ENCODE measurements around the gene GPR176. TPM values are rescaled to one million over a fixed set of nuclear protein-coding genes. Genes with fewer than 3 reads are reported as not detected.

GPR176 gene
- total RNA-seq, 2 donors from 2014 or later: 2.9 to 4.8 TPM

DNA sequence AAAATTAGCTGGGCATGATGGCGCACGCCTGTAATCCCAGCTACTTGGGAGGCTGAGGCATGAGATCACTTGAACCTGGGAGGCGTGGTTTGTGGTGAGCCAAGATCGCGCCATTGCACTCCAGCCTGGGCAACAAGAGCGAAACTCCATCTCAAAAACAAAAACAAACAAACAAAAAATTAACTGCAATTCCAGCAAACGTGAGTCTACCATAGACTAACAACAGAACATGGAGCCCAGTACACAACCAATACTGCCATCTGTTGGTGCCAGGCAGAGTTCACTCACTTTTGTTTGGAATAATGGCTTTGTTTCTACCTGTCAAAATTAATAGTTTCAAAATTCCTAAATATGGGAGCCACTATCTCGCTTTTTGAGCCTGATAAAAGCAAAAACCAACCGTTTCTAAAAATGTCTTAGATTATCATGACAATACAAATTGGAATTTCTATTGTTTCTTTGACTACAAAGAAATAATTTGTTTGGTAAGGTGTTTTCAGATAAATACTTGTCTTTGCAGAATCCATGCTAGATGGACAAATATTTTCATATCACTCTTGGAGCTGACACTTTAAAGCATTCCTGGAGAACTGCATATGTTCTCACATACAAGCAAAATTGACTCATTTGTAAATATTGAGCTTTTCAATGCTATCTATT is 45.0 kb downstream of the GPR176 start:
- intact Hi-C loops (cut with DNase I): loop anchor here (5.0 to 10.0 kb wide), 3 partner anchors 80 to 190 kb away; no protein-coding TSS in a partner anchor
- DNase-seq: no peak
- ATAC-seq: no peak

DNA sequence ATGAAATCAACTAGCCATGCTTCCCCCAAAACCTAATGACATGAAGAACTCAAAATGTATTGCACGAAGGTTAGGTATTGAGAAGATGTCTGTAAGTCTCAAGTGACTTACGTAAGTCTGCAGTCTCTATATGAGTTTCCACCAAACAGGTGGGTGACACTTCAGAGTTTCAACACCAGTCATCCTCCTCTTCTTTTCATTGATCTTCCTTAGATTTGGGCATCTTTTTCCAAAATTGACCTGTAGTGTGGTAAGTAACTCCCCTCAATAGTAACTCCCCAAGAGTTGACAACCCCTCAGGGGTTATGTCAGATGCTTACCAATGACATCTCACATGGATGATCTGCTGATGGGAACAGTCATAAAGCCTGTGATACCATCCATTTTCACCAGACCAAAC is 46.1 kb downstream of the GPR176 start:
- ATAC-seq (no peak), DNase-seq (no peak)
- intact Hi-C loops (cut with DNase I): loop anchor here (10.0 kb wide), 2 partner anchors 79 to 189 kb away; no protein-coding TSS in a partner anchor

DNA sequence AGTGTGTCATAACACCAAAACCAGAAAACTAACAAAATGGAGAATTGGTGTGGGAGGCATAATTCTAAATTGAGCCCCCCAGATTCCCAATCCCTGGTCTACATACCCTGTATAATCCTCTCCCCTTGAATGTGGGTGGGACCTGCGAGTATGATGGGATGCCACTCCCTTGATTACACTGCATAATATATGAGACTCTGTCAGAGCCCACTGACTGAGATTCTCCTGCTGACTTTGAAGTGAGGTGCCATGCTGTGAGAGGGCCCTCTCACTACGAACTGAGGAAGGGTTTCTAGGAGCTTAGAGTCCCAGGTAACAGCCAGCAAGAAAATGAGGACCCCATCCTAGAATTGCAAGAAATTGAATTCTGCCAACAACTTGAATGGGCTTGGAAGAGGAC is 49.5 kb downstream of the GPR176 start:
- no peak for DNase-seq
- intact Hi-C loops (cut with DNase I): loop anchor here (10.0 kb wide), 2 partner anchors 76 to 186 kb away; no protein-coding TSS in a partner anchor
- no peak for ATAC-seq

DNA sequence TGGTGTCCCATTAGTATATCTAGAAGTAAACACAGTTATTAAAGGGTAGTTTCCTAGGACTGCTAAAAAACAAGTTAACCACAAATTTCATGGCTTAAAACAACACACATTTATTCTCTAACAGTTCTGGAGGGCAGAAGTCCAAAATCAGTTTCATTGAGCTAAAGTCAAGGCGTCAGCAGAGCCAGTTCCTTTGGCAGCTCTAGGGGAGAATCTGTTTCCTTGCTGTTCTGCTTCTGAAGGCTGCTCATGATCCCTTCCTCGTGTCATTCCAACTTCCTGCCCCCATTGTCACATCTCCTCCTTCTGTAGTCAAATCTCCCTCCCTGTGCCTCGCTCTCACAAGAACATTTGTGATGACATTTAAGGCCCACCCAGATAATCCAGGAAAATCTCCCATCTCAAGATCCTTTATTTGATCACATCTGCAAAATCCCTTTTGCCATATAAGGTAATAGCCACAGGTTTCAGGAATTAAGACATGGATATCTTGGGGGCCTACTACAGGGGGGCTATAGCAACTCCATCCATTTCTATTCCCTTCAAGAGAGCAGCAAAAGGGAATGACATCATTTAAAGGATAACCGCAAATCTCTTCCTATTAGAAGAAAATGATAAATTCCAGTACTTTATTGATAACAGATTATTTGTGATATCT is 50.1 kb downstream of the GPR176 start:
- intact Hi-C loops (cut with DNase I): loop anchor here (10.0 kb wide), 2 partner anchors 75 to 185 kb away; no protein-coding TSS in a partner anchor
- ATAC-seq: peak in 1 of 2 donors; percentile 22

DNA sequence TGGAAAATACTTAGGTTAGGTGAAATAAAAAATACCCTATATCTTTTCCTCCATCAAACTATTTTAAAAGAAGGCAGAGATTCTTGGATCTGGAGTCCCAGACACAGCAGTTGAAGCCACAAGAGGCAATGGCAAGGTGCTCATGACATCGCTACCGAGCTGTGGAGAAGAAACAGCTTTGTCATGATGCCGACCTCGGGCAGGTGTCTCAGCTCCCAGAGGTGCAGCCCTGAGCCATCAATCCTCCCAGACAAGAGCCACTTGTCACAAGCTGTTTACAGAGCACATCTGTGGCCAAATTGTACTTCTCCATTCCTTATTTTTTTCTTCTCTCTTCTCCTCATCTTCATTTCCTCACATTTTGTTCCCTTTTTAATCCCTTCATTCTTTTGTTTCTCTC is 50.8 kb downstream of the GPR176 start:
- DNase-seq: no peak
- ATAC-seq: no peak
- intact Hi-C loops (cut with DNase I): no loop called here

More for the DNA sequence above, 50.1 kb downstream of the GPR176 start:
- DNase-seq: no peak

DNA sequence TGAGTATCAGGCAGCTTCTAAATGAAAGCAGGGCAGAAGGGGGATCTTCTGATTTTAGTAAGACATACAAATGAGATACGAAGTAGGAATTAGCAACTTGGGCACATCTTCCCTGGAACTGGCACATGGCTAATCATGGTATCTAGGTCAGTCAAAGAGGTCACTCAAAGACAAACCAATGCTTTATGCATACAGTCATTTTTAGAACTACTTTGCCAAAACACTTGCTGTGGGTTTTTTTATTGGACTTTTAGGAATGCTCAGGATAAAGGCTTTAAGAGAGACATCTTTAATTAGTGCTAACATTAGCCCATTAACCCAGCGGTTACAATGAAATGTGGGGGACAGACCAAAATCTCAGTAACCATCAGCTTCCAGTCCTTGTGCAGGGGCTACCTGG is 51.7 kb downstream of the GPR176 start:
- DNase-seq (no peak), ATAC-seq (no peak)
- intact Hi-C loops (cut with DNase I): no loop called here

DNA sequence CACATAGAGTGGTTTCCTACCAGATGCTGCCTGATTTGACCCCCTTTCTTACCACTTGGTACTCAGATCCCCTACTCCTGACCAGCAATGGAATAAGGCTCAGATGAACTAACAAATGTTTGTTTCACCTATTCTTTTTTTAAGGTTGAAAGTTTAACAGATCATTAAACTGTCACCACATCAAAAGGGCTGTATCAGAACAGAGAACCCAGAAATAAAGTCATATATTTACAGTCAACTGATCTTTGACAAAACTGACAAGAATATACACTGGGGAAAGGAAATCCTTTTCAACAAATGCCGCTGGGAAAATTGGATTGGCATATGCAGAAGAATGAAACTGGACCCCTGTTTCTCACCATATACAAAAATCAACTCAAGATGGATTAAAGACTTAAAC is 56.0 kb downstream of the GPR176 start:
- intact Hi-C loops (cut with DNase I): no loop called here
- DNase-seq (no peak), ATAC-seq (no peak)

DNA sequence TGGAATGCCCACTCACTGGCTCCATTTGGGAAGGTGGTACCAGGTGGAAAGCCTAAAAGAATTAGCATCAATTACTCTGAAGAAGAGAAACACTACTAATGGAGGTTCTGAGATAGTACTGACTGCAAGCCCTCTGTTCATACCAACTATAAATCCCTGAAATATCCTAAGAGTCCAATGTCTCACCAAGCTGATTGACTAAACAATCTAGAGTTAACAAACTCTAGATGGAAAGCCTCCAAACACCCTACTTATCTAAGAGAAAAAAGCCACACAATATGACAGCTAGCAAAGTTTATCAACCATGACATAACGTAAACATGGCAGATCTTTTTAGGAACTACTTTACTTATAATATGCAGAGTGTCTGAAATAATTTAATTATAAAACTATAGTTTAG is 59.2 kb downstream of the GPR176 start:
- ATAC-seq: no peak
- intact Hi-C loops (cut with DNase I): no loop called here
- no peak for DNase-seq

DNA sequence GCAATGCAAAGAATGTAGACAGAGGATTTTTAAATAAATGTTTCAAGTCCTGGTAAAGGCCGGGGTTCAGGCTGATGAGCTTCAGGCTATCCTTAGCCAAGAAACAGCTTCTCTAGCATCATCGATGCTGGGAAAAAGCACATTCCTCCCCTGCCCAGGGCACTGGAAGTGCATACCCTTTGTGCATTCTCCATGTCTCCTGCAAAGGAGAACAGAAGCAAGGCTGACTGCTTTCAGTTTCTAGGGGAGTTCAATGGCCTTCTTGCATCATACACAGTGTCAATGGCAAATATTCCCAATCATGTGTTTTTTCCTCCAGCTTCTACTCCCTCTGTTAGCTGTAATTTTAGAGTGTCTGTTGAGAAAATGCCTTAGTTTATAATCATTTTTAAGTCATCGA is 59.9 kb downstream of the GPR176 start:
- DNase-seq (no peak), ATAC-seq (no peak)
- intact Hi-C loops (cut with DNase I): no loop called here

DNA sequence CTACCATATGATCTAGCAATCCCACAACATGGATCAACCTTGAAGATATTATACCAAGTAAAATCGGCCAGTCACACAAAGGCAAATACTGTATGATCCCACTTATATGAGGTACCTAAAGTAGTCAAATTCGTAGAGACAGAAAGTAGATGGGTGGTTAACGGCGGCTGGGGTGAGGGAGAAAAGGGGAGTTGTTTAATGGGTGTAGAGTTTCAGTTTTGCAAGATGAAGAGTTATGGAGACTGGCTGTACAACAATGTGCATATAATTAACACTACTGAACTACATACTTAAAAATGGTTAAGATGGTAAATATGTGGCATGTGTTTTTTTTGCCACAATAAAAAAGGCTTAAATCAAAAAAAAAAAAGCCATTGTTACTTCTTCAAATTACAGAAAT is 60.4 kb downstream of the GPR176 start:
- intact Hi-C loops (cut with DNase I): loop anchor here in 1 of 2 donors (10.0 kb wide), 1 partner anchor 55 kb away; no protein-coding TSS in a partner anchor

DNA sequence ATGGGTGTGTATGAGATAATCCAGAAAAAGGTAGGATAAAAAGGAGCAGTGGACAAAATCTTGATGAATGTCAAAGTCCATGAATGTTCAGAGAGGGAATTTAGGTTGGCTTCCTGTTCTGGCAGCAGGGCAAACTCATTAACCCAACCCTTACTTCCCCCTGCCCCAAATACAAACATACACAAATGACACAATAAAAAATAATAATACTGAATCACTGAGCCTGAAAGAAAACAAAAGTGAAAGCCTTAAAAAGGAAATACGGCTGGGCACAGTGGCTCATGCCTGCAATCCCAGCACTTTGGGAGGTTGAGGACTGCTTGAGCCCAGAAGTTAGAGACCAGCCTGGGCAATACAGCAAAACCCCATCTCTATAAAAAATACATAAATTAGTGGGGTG is 62.9 kb downstream of the GPR176 start:
- DNase-seq (no peak), ATAC-seq (no peak)
- intact Hi-C loops (cut with DNase I): loop anchor here in 1 of 2 donors (10.0 kb wide), 1 partner anchor 52 kb away; no protein-coding TSS in a partner anchor

More for the DNA sequence above, 60.4 kb downstream of the GPR176 start:
- DNase-seq (no peak), ATAC-seq (no peak)

DNA sequence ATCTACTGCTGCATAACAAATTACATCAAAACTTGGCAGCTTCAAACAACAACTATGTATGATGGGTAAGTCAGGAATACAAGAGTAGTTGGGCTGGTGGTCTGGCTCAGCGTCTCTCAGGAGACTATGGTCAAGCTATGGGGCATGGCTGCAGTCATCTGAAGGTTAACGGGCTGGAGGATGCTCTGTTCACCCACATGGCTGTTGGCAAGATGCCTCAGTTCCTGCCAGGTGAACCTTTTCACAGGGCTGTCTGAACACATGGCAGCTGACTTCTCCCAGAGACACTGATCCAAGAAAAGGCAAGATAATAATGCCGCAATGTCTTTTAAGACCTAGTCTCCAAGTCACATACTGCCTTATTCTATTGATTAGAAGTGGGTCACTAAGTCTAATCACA is 63.7 kb downstream of the GPR176 start:
- intact Hi-C loops (cut with DNase I): loop anchor here in 1 of 2 donors (10.0 kb wide), 1 partner anchor 52 kb away; no protein-coding TSS in a partner anchor
- DNase-seq (no peak), ATAC-seq (no peak)

DNA sequence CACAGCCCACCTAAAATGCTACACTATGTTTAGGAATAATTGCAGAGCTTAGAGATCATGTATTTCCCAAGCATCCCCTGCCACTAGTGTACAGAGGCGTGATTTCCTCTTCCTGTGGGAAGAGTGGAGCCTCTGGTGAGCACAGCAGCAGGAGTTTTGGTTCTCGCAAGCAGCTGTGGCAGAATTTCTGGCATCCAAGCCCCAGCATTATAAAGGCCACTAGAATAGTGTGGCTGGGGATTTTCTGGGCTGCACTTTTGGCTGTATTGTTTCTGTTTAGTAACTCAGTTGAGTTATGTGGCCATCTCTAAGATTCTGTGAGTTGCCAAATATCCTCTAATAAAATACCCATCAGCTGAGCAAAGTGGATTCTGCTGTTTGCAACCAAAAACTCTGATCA is 64.7 kb downstream of the GPR176 start:
- DNase-seq (no peak), ATAC-seq (peak in 1 of 2 donors; percentile 78)
- intact Hi-C loops (cut with DNase I): loop anchor here in 1 of 2 donors (10.0 kb wide), 1 partner anchor 51 kb away; no protein-coding TSS in a partner anchor

DNA sequence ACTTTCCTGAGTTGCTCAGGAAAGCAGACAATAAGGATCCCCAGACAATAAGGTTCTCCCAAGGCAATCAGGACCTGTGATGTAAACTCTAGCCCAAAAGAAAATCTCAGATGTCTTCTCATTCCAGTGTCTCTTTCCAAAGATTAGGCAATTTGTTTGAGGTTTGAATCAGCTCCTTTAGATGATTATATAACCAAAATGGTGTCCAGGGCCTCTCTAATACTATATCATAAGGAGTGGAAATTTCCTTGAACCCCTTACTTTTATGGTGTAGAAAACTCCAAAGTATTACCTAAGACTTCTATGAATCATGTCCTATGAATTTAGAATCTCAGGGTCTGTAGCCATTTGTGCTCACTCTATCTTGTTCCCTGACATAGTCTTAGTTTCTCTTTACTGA is 65.9 kb downstream of the GPR176 start:
- intact Hi-C loops (cut with DNase I): loop anchor here in 1 of 2 donors (10.0 kb wide), 1 partner anchor 49 kb away; no protein-coding TSS in a partner anchor
- ATAC-seq: no peak
- no peak for DNase-seq

DNA sequence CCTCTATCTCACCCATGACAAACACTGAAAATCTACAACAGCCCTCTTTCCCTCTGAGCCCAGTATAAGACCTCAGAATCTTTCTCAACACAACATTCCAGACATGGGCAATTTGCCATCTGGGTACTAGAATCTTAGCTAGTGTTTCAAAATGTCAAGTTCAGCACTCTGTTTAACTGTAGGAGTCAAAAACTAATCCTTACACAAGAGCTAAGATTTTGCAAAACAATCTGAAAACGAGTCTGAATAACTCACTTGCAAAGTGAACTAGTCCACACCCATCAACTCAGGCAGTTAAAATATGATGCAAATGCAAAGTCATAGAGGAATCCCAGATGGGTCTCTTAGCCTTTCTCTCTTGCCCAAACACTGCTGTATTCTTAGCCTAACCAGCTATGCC is 67.8 kb downstream of the GPR176 start:
- DNase-seq (no peak), ATAC-seq (peak; percentile 60 to 73)
- intact Hi-C loops (cut with DNase I): loop anchor here in 1 of 2 donors (10.0 kb wide), 1 partner anchor 47 kb away; no protein-coding TSS in a partner anchor

DNA sequence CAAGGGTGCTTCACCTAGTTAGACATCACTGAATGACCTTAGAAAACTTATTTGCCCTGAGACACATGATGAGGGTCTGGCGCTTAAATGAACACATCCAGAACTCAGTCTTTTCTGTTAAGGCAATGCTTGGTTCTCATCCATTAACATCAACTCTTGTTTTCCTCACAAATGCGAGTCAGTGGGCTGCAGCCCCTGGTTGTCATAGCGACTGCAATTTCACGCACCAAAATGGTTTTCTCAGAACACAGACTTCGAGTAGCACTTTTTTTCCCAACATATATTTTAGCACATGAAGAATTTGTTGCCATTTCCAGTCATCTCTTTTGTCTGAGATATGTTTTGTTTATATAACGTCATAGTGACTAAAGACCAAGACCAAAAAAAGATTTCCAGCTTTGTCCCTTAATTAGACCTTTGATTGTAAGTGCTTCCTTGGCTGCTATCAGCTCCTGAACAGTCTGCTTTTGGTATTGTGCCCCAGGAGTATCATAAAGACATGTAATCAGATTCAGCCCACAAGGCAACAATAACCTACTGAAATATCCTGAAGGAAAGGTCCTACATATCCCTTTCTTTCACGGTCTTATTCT is 68.5 kb downstream of the GPR176 start:
- no peak for ATAC-seq
- no peak for DNase-seq
- intact Hi-C loops (cut with DNase I): loop anchor here in 1 of 2 donors (10.0 kb wide), 1 partner anchor 47 kb away; no protein-coding TSS in a partner anchor

DNA sequence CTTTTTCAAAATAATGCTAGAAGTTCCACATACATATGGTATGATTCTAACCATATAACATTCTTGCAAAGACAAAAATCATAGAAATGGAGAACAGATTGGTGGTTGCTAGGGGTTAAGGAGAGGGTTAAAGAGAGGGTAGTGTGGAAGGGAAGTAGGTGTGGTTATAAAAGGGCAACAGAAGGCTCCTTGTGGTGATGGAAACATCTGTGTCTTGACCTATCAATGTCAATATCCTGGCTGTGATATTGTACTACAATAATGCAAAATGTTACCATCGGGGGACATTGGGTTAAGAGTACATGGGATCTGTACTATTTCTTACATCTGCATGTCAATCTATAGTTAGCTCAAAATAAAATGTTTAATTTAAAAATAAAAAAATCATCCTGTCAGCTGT is 69.6 kb downstream of the GPR176 start:
- DNase-seq (no peak), ATAC-seq (no peak)
- intact Hi-C loops (cut with DNase I): loop anchor here in 1 of 2 donors (10.0 kb wide), 1 partner anchor 46 kb away; no protein-coding TSS in a partner anchor

DNA sequence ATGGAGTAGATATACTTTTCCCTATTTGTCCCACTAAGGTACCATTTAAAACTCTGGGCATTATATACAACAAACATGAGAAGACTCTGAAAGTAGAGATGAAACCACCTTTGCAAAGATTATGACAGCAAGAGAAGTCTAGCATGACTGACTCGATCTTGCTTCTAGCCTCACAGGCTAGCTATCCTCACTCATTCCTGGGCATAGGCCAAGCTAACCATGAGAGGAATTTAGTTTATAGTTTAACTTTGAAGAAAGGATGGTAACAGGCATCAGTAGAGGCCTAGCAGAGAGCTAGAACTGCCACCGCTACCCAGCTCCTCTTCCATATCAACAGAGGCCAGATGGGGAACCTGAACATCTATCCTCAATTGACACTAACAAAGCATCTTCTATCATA is 74.0 kb downstream of the GPR176 start:
- DNase-seq (no peak), ATAC-seq (no peak)
- intact Hi-C loops (cut with DNase I): no loop called here

DNA sequence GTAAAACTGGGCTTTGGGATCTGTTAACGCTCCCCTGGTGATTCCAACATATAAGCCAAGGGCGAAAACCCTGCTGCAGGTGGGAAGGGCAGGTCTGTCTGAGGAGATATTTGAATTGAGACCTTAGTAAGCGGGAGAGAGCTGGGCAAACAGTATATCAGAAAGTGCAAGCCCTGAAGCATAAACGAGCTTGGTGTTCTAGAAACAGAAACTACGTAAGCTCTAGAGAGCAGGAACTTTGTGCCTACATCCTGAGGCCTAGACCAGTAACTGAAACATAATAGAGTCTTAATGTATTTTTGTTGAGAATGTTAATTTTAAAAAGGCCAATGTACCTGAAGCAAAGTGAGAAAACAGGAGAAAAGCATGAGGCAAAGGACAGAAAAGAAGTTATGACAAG is 74.5 kb downstream of the GPR176 start:
- intact Hi-C loops (cut with DNase I): no loop called here
- ATAC-seq (no peak), DNase-seq (no peak)

DNA sequence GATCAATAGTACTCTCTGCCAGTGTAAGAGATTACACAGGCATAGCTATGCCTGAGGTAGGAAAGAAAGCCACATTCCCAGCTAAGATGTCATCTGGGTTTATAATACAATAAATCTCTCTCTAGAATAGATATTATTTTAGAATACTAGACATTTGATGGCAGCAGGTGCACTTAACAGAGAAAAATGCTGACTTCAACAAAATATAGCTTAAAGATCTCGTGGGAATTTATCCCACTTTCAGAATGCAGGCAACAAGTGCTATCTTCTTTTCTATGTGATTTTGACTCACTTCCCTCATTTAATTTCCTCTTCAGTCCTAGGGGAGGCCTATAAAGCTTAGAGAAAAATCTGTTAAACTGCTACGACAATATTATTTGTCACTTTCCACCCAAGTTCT is 76.5 kb downstream of the GPR176 start:
- DNase-seq (no peak), ATAC-seq (no peak)
- intact Hi-C loops (cut with DNase I): no loop called here

Data from left cardiac atrium (tissue), 4 donors.